Astrocyte (in vitro differentiated cells and primary cell): ENCODE results near the gene VEPH1. TPM values are rescaled to one million over a fixed set of nuclear protein-coding genes. Genes with fewer than 3 reads are reported as not detected.

ENCODE experiments used
- DNase-seq: peaks from one replicate; pipeline ENCODE4 v3.0.0-alpha.2; 2010; ENCODE audit warnings: low read depth
- FAIRE-seq: peaks from 2 replicates; lab custom pipeline; 2011; peaks lifted over from hg19 to GRCh38; lab: Jason Lieb, UNC
- H2AFZ ChIP-seq: 2 replicates; pipeline ENCODE4 v1.6.0; 2012; ENCODE audit warnings: low read depth, low read length, inconsistent platforms
- H3K27ac ChIP-seq: 2 replicates; pipeline ENCODE4 v1.5.1; 2011; ENCODE audit warnings: low read depth, low read length, inconsistent platforms
- H3K27me3 ChIP-seq: 2 replicates; pipeline ENCODE4 v1.6.0; 2011; ENCODE audit warnings: low read length, inconsistent platforms; ENCODE audit not compliant: insufficient read depth
- H3K36me3 ChIP-seq: 2 replicates; pipeline ENCODE4 v1.5.1; 2011; ENCODE audit warnings: low read length, inconsistent platforms; ENCODE audit not compliant: insufficient read depth
- H3K4me1 ChIP-seq: 2 replicates; pipeline ENCODE4 v1.5.1; 2011; ENCODE audit warnings: low read length, inconsistent platforms; ENCODE audit not compliant: insufficient read depth
- H3K4me2 ChIP-seq: 2 replicates; pipeline ENCODE4 v1.6.0; 2012; ENCODE audit warnings: low read length, inconsistent platforms
- H3K4me3 ChIP-seq: 2 replicates; pipeline ENCODE4 v1.5.1; 2011; ENCODE audit warnings: low read depth, mild to moderate bottlenecking, low read length, inconsistent platforms; ENCODE audit not compliant: insufficient read depth
- H3K79me2 ChIP-seq: 2 replicates; pipeline ENCODE4 v1.6.0; 2012; ENCODE audit warnings: mild to moderate bottlenecking, low read length, inconsistent platforms; ENCODE audit not compliant: insufficient read depth
- H3K9ac ChIP-seq: 2 replicates; pipeline ENCODE4 v1.6.0; 2012; ENCODE audit warnings: mild to moderate bottlenecking, low read length, inconsistent platforms
- H3K9me3 ChIP-seq: 2 replicates; pipeline ENCODE4 v1.5.1; 2012; ENCODE audit warnings: low read depth, mild to moderate bottlenecking, low read length, inconsistent platforms; ENCODE audit not compliant: insufficient read depth
- H4K20me1 ChIP-seq: 2 replicates; pipeline ENCODE4 v1.6.0; 2012; ENCODE audit warnings: low read length, inconsistent platforms; ENCODE audit not compliant: insufficient read depth
- H3K27ac Mint-ChIP-seq: one replicate; pipeline ENCODE4 v1.8.0; 2021; ENCODE audit warnings: mild to moderate bottlenecking, mixed read lengths; ENCODE audit not compliant: unreplicated experiment
- H3K27me3 Mint-ChIP-seq: one replicate; pipeline ENCODE4 v1.8.0; 2021; ENCODE audit warnings: low read depth, mixed read lengths; ENCODE audit not compliant: unreplicated experiment
- H3K36me3 Mint-ChIP-seq: one replicate; pipeline ENCODE4 v1.8.0; 2021; ENCODE audit warnings: low read depth, mixed read lengths; ENCODE audit not compliant: unreplicated experiment
- H3K4me1 Mint-ChIP-seq: one replicate; pipeline ENCODE4 v1.8.0; 2021; ENCODE audit warnings: low read depth, mixed read lengths; ENCODE audit not compliant: unreplicated experiment
- H3K4me3 Mint-ChIP-seq: one replicate; pipeline ENCODE4 v1.8.0; 2021; ENCODE audit warnings: mild to moderate bottlenecking, moderate library complexity, mixed read lengths; ENCODE audit not compliant: unreplicated experiment
- H3K9me3 Mint-ChIP-seq: one replicate; pipeline ENCODE4 v1.8.0; 2021; ENCODE audit warnings: mild to moderate bottlenecking, mixed read lengths; ENCODE audit not compliant: unreplicated experiment
- CTCF ChIP-seq: IDR thresholded peaks from 2 replicates; pipeline ENCODE4 v1.5.1; 2011; ENCODE audit warnings: low read depth, mild to moderate bottlenecking, inconsistent platforms, low read length, moderate library complexity; ENCODE audit not compliant: insufficient read depth
- EZH2 ChIP-seq: IDR thresholded peaks from 2 replicates; pipeline ENCODE4 v1.6.1; 2012; ENCODE audit warnings: mild to moderate bottlenecking, low read length, inconsistent platforms; ENCODE audit not compliant: insufficient read depth
- total RNA-seq: library from RNA; stranded (reverse); gene quantifications from 2 replicates; pipeline ENCODE4 v1.2.1, GENCODE V29; 2021

Gene VEPH1
- total RNA-seq, 1 donor from 2014 or later: 9.4 TPM

- H3K9me3 ChIP-seq: no peaks in the 10 kb centered on the region
- Mint-ChIP-seq H3K27me3 (peaks cover 2% of the 10 kb centered on the region), H3K27ac (no peak overlapping the region), H3K9me3 (no peaks in the 10 kb centered on the region), H3K4me1 (peaks cover 17% of the 10 kb centered on the region), H3K4me3 (no peak overlapping the region), H3K36me3 (no peaks in the 10 kb centered on the region)
- H3K9ac ChIP-seq: no peak overlapping the region
- FAIRE-seq (no peak), DNase-seq (no peak)
- H4K20me1 ChIP-seq: no peaks in the 10 kb centered on the region
- H3K36me3 ChIP-seq: no peaks in the 10 kb centered on the region
- no peak overlapping the region for H3K4me3 ChIP-seq
- H3K4me2 ChIP-seq: no peak overlapping the region
- H3K79me2 ChIP-seq: no peaks in the 10 kb centered on the region
- H3K27ac ChIP-seq: no peak overlapping the region
- H3K4me1 ChIP-seq: peaks cover 16% of the 10 kb centered on the region
- no peak for TF ChIP-seq EZH2
- no peak for TF ChIP-seq CTCF
- no peak overlapping the region for H2AFZ ChIP-seq
- no peaks in the 10 kb centered on the region for H3K27me3 ChIP-seq
These were observed 146.7 kb downstream of the VEPH1 start for GRCh38 chr3:157356541-157356940.

- no peak for DNase-seq
- no peak overlapping the region for H3K9ac ChIP-seq
- H3K27me3 Mint-ChIP-seq: peaks cover 2% of the 10 kb centered on the region
- no peak overlapping the region for H3K4me3 ChIP-seq
- H3K4me2 ChIP-seq: no peak overlapping the region
- H3K4me1 ChIP-seq: peaks cover 12% of the 10 kb centered on the region
- no peak overlapping the region for H3K4me3 Mint-ChIP-seq
- H4K20me1 ChIP-seq: no peaks in the 10 kb centered on the region
- H3K27me3 ChIP-seq: no peaks in the 10 kb centered on the region
- no peak for TF ChIP-seq CTCF
- TF ChIP-seq EZH2: no peak
- no peaks in the 10 kb centered on the region for H3K9me3 ChIP-seq
- no peaks in the 10 kb centered on the region for H3K36me3 Mint-ChIP-seq
- no peaks in the 10 kb centered on the region for H3K9me3 Mint-ChIP-seq
- no peak overlapping the region for H3K27ac Mint-ChIP-seq
- H3K36me3 ChIP-seq: no peaks in the 10 kb centered on the region
- peaks cover 13% of the 10 kb centered on the region for H3K4me1 Mint-ChIP-seq
- no peaks in the 10 kb centered on the region for H3K79me2 ChIP-seq
- FAIRE-seq: no peak
- H3K27ac ChIP-seq: no peak overlapping the region
- H2AFZ ChIP-seq: no peak overlapping the region
These were observed 147.9 kb downstream of the VEPH1 start for GRCh38 chr3:157355276-157355675.

- H3K4me3 Mint-ChIP-seq: no peak overlapping the region
- Histone ChIP-seq H2AFZ (no peak overlapping the region), H3K4me2 (no peak overlapping the region), H3K27ac (no peak overlapping the region), H3K4me1 (peaks cover 6% of the 10 kb centered on the region), H3K79me2 (no peaks in the 10 kb centered on the region), H3K4me3 (no peak overlapping the region), H3K9ac (no peak overlapping the region), H3K27me3 (no peaks in the 10 kb centered on the region), H3K9me3 (no peaks in the 10 kb centered on the region), H3K36me3 (no peaks in the 10 kb centered on the region), H4K20me1 (no peaks in the 10 kb centered on the region)
- DNase-seq: no peak
- H3K4me1 Mint-ChIP-seq: peaks cover 8% of the 10 kb centered on the region
- no peaks in the 10 kb centered on the region for H3K36me3 Mint-ChIP-seq
- H3K9me3 Mint-ChIP-seq: no peaks in the 10 kb centered on the region
- peak; percentile 29 for TF ChIP-seq CTCF
- no peak for TF ChIP-seq EZH2
- FAIRE-seq: no peak
- peaks cover 2% of the 10 kb centered on the region for H3K27me3 Mint-ChIP-seq
- no peak overlapping the region for H3K27ac Mint-ChIP-seq
These were observed 148.5 kb downstream of the VEPH1 start for GRCh38 chr3:157354722-157355121.
